GM12892 (cell line): ENCODE data around the gene PSENEN.

Experiments
- POLR2A ChIP-seq: IDR thresholded peaks from 2 replicates; pipeline ENCODE4 v1.6.1; 2011; ENCODE audit warnings: low read depth, low read length, control low read depth
- POLR2AphosphoS5 ChIP-seq: IDR thresholded peaks from 2 replicates; pipeline ENCODE4 v1.6.1; 2011; ENCODE audit warnings: low read depth, low read length, control low read depth
- TAF1 ChIP-seq: IDR thresholded peaks from 2 replicates; pipeline ENCODE4 v1.6.1; 2011; ENCODE audit warnings: low read depth, mild to moderate bottlenecking, control low read depth, low read length, borderline replicate concordance

DNA sequence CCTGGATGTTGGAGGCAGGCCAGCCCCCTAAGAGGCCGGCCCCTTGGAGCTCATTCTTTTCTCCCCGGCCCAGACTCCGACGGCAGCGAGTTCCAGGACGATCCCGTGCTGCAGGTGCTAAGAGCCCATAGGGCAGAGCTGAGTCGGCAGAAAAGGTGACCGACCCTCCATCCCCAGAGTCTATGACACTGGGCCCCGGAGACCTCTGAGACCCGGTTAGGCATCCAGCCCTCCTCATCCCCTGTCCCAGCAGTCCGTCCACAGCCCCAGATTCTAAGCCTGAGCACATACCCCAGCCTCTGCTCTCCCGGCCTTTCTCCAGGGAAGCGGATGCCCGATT lies 22.6 kb downstream of the PSENEN start:
- no peak for TF ChIP-seq POLR2A
- no peak for TF ChIP-seq POLR2AphosphoS5
- no peak for TF ChIP-seq TAF1
